Smooth muscle cell (in vitro differentiated cells): ENCODE data around the gene TRIP10. TPM values are rescaled to one million over a fixed set of nuclear protein-coding genes. Genes with fewer than 3 reads are reported as not detected.
"Not testable (repeated sequence)": the region's sequence is repeated elsewhere in the genome, so short reads cannot be mapped to it uniquely, and the experiment has no call there.

Source experiments
- DNase-seq: peaks from one replicate; lab custom pipeline; 2025; ENCODE audit not compliant: unreplicated experiment; lab: John Stamatoyannopoulos, UW
- H2AFZ ChIP-seq: fragments of 200-600 bp; sonication (generic); 2 replicates; pipeline ENCODE4 v1.6.0; 2016; ENCODE audit warnings: antibody characterized with exemption, low read depth, mild to moderate bottlenecking
- H3F3A ChIP-seq: fragments of 200-600 bp; sonication (generic); 2 replicates; pipeline ENCODE4 v1.6.0; 2017; ENCODE audit warnings: antibody characterized with exemption, low read depth
- H3K27ac ChIP-seq: fragments of 200-600 bp; sonication (generic); 2 replicates; pipeline ENCODE4 v1.5.1; 2016; ENCODE audit warnings: low read depth, mild to moderate bottlenecking
- H3K27me3 ChIP-seq: fragments of 200-600 bp; sonication (generic); 2 replicates; pipeline ENCODE4 v1.6.1; 2016; ENCODE audit warnings: low read depth, mild to moderate bottlenecking
- H3K36me3 ChIP-seq: fragments of 200-600 bp; sonication (generic); 2 replicates; pipeline ENCODE4 v1.5.1; 2016; ENCODE audit warnings: low read depth
- H3K4me1 ChIP-seq: fragments of 200-600 bp; sonication (generic); 2 replicates; pipeline ENCODE4 v1.5.1; 2016; ENCODE audit warnings: low read depth
- H3K4me2 ChIP-seq: fragments of 200-600 bp; sonication (generic); 2 replicates; pipeline ENCODE4 v1.6.0; 2016; ENCODE audit warnings: mild to moderate bottlenecking
- H3K4me3 ChIP-seq: fragments of 200-600 bp; sonication (generic); 2 replicates; pipeline ENCODE4 v1.5.1; 2016; ENCODE audit warnings: mild to moderate bottlenecking
- H3K79me2 ChIP-seq: fragments of 200-600 bp; sonication (generic); 2 replicates; pipeline ENCODE4 v1.6.0; 2016; ENCODE audit warnings: low read depth, mild to moderate bottlenecking
- H3K9ac ChIP-seq: fragments of 200-600 bp; sonication (generic); 2 replicates; pipeline ENCODE4 v1.6.0; 2016; ENCODE audit warnings: low read depth
- H3K9me3 ChIP-seq: fragments of 200-600 bp; sonication (generic); replicated peaks from 2 replicates; pipeline ENCODE4 v1.5.1; 2016; ENCODE audit warnings: low read depth
- H4K20me1 ChIP-seq: fragments of 200-600 bp; sonication (generic); 2 replicates; pipeline ENCODE4 v1.6.0; 2016; ENCODE audit warnings: low read depth
- CTCF ChIP-seq: fragments of 200-600 bp; sonication (generic); IDR thresholded peaks from 2 replicates; pipeline ENCODE4 v1.5.1; 2017; ENCODE audit warnings: borderline replicate concordance, mild to moderate bottlenecking, antibody characterized with exemption; ENCODE audit not compliant: insufficient read depth, poor library complexity, severe bottlenecking
- WGBS: methylation state at CpG from one replicate; pipeline ENCODE4 v1.1.7; 2016; ENCODE audit warnings: low lambda C conversion rate; 5-methylcytosine and 5-hydroxymethylcytosine counted together
- polyA plus RNA-seq: library from polyadenylated mRNA; unstranded; fragments of >200 nt; fragmentation: Nextera tagmentation; extraction: Ambion mirVana; gene quantifications from 2 replicates; pipeline ENCODE4 v1.2.1, GENCODE V29; 2016
- total RNA-seq: library from RNA; depleted of rRNA; stranded (reverse); fragments of >200 nt; gene quantifications from 2 replicates; pipeline ENCODE4 v1.2.3, GENCODE V29; 2014

Gene TRIP10
- total and polyA plus RNA-seq, 2 experiments from 2014 or later = 55.0 to 67.8 TPM

- Histone ChIP-seq H3K27ac (no peak overlapping the region), H3K4me1 (no peaks in the 10 kb centered on the region), H3F3A (no peaks in the 10 kb centered on the region), H3K79me2 (no peaks in the 10 kb centered on the region), H3K4me3 (no peak overlapping the region), H3K36me3 (no peaks in the 10 kb centered on the region), H2AFZ (no peak overlapping the region), H4K20me1 (no peaks in the 10 kb centered on the region), H3K4me2 (no peak overlapping the region), H3K9ac (no peak overlapping the region), H3K9me3 (no peaks in the 10 kb centered on the region), H3K27me3 (no peaks in the 10 kb centered on the region)
- DNase-seq = no peak
- TF ChIP-seq CTCF = no peak
- 93% methylated on average over 23 of the region's 23 CpGs for WGBS
Observed at GRCh38 chr19:6754653-6755463, 15.4 kb downstream of the TRIP10 start.

GRCh38 chr19:6760606-6761005, 21.1 kb downstream of the TRIP10 start:
- Histone ChIP-seq H3K4me1 (no peaks in the 10 kb centered on the region), H3F3A (no peaks in the 10 kb centered on the region), H4K20me1 (no peaks in the 10 kb centered on the region), H3K79me2 (no peaks in the 10 kb centered on the region), H3K4me3 (no peak overlapping the region), H3K4me2 (no peak overlapping the region), H3K9ac (no peak overlapping the region), H3K27ac (no peak overlapping the region), H3K9me3 (no peaks in the 10 kb centered on the region), H2AFZ (no peak overlapping the region), H3K36me3 (no peaks in the 10 kb centered on the region), H3K27me3 (no peaks in the 10 kb centered on the region)
- 97% methylated on average over 17 of the region's 17 CpGs for WGBS
- DNase-seq = no peak
- no peak for TF ChIP-seq CTCF

- no peaks in the 10 kb centered on the region for H4K20me1 ChIP-seq
- no peak overlapping the region for H3K27ac ChIP-seq
- no peaks in the 10 kb centered on the region for H3K36me3 ChIP-seq
- WGBS = 57% methylated on average over 4 of the region's 4 CpGs
- no peak overlapping the region for H3K4me3 ChIP-seq
- no peaks in the 10 kb centered on the region for H3F3A ChIP-seq
- H2AFZ ChIP-seq = no peak overlapping the region
- no peak for DNase-seq
- H3K9me3 ChIP-seq = no peaks in the 10 kb centered on the region
- H3K79me2 ChIP-seq = no peaks in the 10 kb centered on the region
- TF ChIP-seq CTCF = no peak
- H3K4me1 ChIP-seq = no peaks in the 10 kb centered on the region
- H3K9ac ChIP-seq = no peak overlapping the region
- no peak overlapping the region for H3K4me2 ChIP-seq
- H3K27me3 ChIP-seq = no peaks in the 10 kb centered on the region
Observed at GRCh38 chr19:6761053-6761676, 21.7 kb downstream of the TRIP10 start.

GRCh38 chr19:6762253-6762797, 22.8 kb downstream of the TRIP10 start:
- H3K27me3 ChIP-seq, H3K9me3 ChIP-seq, H4K20me1 ChIP-seq, H2AFZ ChIP-seq, H3K27ac ChIP-seq, H3F3A ChIP-seq, H3K4me2 ChIP-seq, H3K4me3 ChIP-seq, H3K4me1 ChIP-seq, H3K79me2 ChIP-seq, H3K36me3 ChIP-seq, DNase-seq, H3K9ac ChIP-seq: not testable (repeated sequence)
- WGBS = 85% methylated on average over 8 of the region's 8 CpGs
